OCI-M2 (cell line): ENCODE results near the gene TEAD2.
"Not testable (repeated sequence)": the region's sequence is repeated elsewhere in the genome, so short reads cannot be mapped to it uniquely, and the experiment has no call there.

Source experiments
- DNase-seq: peaks from one replicate; lab custom pipeline; 2025; ENCODE audit not compliant: unreplicated experiment; lab: John Stamatoyannopoulos, UW

TEAD2 gene

DNA sequence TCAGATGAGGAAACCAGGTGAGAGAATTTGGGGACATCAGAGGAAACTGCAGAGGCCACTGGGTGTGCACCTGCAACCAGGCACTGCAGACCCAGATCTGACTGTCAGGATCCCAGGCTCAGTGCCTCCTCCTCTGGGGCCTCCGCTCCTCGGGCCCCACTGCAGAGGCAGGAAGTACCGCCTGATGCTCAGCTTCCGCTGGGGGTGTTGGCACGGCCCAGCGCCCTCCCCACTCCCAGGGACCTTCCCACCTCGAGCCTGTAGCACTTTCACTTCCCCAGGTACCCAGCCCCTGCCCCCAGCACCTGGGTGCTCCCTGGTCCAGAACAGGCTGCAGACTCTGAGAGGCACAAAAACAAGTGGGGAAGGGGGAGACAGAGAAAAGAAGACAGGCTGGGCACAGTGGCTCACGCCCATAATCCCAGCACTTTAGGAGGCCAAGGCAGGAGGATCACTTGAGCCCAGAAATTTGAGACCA lies 28.4 kb downstream of the TEAD2 start:
- DNase-seq: no peak

DNA sequence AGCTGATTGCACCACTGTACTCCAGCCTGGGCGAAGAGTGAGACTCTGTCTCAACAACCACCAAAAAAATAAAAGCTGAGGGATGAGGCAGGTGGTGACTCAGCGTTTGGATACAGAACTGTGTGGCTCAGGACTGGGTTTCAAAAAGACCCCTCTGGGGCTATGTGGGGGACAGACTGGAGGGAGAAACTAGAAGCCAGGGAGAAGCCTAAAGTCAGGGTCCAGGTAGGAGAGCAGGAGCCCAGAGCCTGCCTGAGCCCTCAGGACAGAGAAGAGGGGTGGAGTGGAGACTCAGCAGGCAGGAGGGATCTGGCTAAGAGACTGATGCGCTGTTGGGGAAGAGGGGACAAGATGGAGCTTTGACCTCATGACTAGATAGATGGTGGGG lies 28.8 kb downstream of the TEAD2 start:
- no peak for DNase-seq

DNA sequence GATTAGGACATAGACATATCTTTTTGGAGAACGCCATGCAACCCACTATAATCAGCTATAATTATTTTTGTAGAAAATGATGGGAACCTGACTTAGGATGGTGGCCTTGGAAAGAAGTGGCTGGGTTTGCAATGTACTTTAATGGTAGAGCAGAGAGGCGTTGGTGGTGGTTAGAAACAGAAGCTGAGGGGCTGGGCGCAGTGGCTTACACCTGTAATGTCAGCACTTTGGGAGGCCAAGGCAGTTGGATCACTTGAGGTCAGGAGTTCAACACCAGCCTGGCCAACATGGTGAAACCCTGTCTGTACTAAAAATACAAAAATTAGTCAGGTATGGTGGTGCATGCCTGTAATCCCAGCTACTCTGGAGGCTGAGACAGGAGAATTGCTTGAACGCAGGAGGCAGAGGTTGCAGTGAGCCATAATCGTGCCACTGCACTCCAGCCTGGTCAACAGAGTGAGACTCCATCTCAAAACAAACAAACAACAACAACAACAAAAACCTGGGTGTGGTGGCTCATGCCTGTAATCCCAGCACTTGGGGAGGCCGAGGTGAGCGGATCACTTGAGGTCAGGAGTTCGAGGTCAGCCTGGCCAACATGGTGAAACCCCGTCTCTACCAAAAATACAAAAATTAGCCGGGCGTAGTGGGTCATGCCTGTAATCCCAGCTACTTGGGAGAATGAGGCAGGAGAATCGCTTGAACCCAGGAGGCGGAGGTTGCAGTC lies 29.4 kb downstream of the TEAD2 start:
- DNase-seq: not testable (repeated sequence)

DNA sequence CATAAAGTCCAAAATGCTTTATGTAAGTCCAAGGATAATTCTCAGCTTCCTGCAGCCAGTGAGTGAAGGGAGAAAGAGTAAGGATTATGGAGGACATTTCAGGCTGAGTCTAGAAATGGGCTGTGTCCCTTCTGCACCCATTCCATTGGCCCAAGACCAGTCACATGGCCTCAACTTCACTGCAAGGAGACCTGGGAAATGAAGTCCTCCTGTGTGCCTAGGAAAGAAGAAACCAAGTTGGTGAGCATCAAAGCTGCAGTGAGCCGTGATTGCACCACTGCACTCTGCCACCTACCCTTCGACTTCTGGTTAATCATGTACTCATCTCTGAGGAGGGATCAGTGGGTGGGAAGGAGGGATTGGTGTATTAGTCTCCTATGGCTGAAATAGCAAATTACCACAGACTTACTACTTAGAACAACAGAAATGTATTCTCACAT lies 30.6 kb downstream of the TEAD2 start:
- no peak for DNase-seq

- DNase-seq: not testable (repeated sequence)
These were observed 31.0 kb downstream of the TEAD2 start for GRCh38 chr19:49331187-49331586.

DNA sequence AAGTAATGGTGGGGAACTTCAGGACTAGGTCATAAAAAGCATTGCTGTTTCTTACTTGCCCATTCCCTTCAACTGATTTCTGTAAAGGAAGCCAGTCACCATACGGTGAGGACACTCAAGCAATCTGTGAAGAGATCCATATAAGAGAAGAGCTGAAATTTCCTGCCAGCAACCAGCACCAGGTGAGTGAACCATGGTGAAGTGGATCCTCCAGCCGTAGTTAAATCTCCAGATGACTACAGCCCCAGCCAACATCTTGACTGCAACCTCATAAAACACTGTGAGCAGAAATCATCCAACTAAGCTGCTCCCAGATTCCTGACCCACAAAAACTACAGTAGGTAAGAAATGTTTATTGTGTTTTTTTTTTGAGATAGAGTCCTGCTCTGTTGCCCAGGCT lies 33.5 kb downstream of the TEAD2 start:
- no peak for DNase-seq

DNA sequence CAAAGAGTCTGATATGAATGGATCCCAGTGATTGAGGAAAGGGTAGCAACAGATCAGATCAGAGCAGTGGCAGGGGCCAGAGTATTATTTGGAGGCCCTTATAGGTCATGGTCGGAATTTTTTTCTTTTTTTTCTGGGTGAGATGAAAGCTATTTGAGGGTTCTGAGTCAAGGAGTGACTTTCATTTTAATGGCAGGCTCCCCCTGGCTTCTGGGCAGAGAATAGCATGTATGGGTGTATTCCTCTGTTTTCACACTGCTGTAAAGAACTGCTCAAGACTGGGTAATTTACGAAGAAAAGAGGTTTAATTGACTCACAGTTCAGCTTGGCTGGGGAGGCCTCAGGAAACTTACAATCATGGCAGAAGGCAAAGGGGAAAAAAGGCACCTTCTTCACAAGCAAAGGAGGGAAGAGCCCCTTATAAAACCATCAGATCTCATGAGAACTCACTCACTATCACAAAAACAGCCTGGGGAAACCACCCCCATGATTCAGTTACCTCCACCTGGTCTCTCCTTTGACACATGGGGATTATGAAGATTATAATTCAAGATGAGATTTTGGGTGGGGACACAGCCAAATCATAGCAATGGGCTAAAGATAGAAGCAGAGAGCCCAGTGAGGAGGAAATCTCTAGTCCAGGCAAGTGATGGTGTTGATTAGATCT lies 34.2 kb downstream of the TEAD2 start:
- no peak for DNase-seq

GRCh38 chr19:49326165-49326704 lies 36.0 kb downstream of the TEAD2 start:
- DNase-seq: no peak

DNA sequence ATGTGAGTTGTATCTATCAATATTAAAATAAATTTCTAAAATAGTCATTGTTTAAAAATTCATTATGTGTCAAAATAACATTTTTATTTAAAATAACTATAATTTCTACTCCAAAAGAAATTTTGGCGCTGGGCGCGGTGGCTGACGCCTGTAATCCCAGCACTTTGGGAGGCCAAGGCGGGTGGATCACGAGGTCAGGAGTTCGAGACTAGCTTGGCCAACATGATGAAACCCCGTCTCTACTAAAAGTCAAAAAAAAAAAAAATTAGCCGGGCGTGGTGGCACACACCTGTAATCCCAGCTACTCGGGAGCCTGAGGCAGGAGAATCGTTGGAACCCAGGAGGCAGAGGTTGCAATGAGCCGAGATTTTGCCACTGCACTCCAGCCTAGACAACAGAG lies 36.5 kb downstream of the TEAD2 start:
- not testable (repeated sequence) for DNase-seq

DNA sequence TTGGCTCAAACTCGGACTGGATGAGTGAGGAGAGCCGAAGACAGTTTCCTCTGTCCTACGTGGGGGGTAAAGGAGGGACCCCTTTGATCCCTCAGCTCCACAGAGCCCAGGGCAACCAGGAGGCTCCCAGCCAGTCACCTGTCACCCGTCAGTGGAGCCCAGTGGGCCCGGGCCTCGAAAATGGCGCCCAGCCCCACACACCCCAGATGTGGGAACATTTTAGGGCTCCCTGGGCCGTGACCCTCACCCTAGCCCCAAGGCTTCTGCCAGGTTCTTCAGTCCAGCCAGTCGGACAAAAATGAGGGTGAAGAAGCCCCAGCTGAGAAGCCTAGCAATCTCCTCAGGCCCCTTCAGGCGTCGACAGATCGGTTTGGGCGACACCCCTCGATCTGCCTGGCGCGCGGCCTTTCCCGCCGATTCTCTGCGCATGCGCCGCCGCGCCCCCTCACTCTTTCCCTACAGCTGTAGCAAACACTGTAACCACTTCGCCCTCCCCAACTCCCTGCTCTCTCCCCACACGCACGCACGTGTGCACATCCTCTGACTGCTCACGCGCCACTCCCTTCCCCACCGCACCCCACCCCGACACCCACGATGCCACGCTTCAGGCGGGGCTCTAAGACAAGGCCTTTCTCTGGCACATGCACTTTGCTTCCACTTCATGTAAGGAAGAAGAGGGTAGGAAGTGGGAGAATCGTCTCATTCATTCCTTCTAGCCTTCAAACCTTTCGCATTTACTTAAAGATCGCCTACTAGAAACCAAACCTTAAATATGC lies 37.2 kb downstream of the TEAD2 start, which contains the start of gene SLC6A16:
Gene SLC6A16 (minus strand): TSS at position 391 of the 776 bp plus-strand sequence. CDS start 13,844 bp downstream, outside the sequence.
- no peak for DNase-seq

DNA sequence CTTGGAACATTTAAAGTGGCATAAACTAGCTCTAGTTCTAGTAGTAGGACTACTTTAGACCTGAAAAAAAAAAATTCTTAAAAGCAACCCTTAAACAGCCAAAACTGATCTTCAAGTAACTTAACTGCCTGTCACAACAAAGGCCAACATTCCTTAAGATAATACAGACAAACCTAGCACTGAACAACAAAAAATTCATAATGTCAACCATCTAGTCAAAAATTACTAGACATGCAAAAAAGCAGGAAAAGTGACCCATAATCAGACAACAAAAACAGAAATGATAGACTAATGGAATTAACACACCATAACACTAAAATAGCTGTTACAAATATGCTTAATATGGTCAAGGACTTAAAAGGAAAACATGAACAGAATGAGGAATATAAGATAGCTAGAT lies 43.9 kb downstream of the TEAD2 start:
- DNase-seq: no peak

- DNase-seq: no peak
These were observed 45.9 kb downstream of the TEAD2 start for GRCh38 chr19:49316284-49316683.

DNA sequence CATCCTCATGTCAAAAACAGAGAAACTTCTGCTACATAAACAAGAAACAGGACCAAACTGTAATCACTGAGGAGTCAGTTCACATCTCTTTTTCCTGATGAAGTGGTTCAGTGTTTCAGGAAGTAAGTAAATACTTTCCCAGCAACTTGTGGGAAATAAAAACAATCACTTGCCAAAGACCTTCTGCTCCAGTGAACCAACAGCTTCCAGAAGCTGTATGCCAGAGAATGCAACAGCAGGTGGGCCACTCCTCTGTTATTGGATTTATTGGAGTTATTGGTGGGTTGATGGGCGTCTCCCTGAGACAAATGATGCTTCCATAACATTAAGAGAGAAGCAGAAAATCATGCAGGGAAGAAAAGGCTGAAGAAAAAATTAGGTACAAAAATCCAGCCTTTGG lies 47.1 kb downstream of the TEAD2 start:
- DNase-seq: no peak

GRCh38 chr19:49309087-49309486 lies 53.1 kb downstream of the TEAD2 start:
- no peak for DNase-seq

GRCh38 chr19:49306734-49307133 lies 55.5 kb downstream of the TEAD2 start:
- not testable (repeated sequence) for DNase-seq

- DNase-seq: no peak
These were observed 60.4 kb downstream of the TEAD2 start for GRCh38 chr19:49301866-49302252.

DNA sequence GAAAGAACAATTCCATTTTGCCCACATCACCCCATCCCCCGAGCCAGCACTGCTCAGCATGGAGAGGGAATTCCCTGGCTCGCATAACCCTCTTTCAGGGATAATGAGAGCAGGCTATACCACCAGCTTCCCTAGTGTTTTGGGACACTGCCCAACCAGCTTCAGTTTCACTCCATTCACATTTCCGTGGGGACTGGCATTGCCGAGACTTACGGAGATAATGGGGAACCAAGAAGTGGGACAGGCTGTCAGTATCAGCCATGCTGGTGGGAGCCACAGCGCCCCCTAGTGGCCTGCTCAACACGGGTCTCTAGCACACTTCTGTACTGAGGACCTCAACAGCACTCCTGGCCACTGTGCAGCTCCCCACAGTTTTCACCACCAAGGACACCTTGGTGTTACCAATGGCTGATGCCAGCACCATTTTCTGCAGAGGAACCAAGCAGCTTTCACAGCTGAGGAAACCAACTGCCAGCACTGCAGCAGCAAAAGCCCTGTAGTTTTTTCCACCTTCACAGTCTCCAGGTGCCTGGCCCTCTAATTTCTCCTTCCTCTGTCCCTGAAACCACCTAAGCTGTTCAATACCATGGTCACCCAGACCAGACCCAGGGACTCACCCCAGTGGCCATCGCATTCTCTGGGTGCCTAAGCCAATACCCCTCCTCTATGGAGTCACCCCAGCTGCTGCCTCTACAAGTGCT lies 60.9 kb downstream of the TEAD2 start:
- peak; percentile 83 for DNase-seq

GRCh38 chr19:49298653-49299052 lies 63.6 kb downstream of the TEAD2 start:
- not testable (repeated sequence) for DNase-seq

DNA sequence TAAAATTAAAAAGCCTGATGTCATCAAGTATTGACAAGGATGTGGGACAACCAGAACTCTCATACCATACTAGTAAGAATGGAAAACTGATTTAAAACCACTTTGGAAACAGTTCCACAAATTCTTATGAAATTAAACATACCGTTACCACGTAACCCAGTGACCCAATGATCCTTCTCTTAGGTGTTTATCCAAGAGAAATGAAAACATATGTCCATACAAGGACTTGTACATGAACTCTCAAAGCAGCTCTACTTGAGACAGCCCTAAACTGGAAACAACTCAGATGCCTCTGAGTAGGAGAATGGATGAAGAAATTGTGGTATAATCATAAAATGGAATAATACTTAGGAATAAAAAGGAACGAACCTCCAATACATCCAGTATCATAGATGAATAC lies 64.8 kb downstream of the TEAD2 start:
- no peak for DNase-seq

DNA sequence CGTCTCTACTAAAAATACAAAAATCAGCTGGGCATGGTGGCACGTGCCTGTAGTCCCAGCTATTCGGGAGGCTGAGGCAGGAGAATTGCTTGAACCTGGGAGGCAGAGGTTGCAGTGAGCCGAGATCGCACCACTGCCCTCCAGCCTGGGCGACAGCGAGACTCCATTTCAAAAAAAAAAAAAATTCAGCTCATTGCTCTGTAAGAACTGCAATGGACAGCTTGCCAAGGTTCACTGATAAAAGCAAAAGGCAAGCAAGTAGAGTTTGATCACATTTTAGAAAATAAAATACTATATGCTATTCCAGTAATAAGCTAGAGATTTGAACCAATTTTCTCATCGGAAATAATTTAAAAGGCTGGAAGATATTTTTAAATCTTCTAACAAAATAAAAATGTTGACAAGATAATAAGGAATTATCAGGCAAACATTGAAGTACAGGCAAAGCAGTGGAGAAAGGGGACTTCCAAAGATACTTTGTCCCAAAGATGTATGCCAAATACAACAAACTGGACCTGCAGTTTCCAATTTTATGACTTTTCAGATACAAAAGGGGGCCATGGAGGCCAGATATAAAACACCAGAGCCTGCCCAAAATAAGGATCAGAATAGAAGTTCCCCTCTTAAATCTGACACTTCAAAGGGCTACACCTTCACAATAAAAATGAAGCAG lies 66.9 kb downstream of the TEAD2 start:
- DNase-seq: no peak
